Natural killer cell (primary cell): ENCODE measurements around the gene LLGL2. TPM values are rescaled to one million over a fixed set of nuclear protein-coding genes. Genes with fewer than 3 reads are reported as not detected.

Experiments used
- ATAC-seq, 3 donors: fragments of 150-1000 bp in 2 of 3; fragments of 200-7000 bp in 1 of 3; cut with Tn5 transposase; 1 replicate in 1 of 3; 2 replicates in 2 of 3; pipeline ENCODE4 v1.10.0; 2021; ENCODE audit warnings: mild to moderate bottlenecking in 2 of 3, moderate library complexity in 2 of 3
- DNase-seq, 2 donors: peaks; one replicate each; pipeline versions ENCODE4 v3.0.0 to v3.0.0-alpha.2; 2013 to 2021; ENCODE audit warnings: mixed read lengths in 1 of 2
- H3K27ac ChIP-seq: one replicate; pipeline ENCODE4 v1.5.1; 2013; ENCODE audit warnings: mild to moderate bottlenecking, low read length
- H3K27me3 ChIP-seq: one replicate; pipeline ENCODE4 v1.6.1; 2013; ENCODE audit warnings: low read length; ENCODE audit not compliant: control insufficient read depth, insufficient read depth
- H3K36me3 ChIP-seq: one replicate; pipeline ENCODE4 v1.6.1; 2013; ENCODE audit warnings: low read length; ENCODE audit not compliant: control insufficient read depth, insufficient read depth
- H3K4me1 ChIP-seq: one replicate; pipeline ENCODE4 v1.6.1; 2013; ENCODE audit warnings: low read length; ENCODE audit not compliant: control insufficient read depth, insufficient read depth
- H3K4me3 ChIP-seq: one replicate; pipeline ENCODE4 v1.5.1; 2013; ENCODE audit warnings: low read length
- H3K9me3 ChIP-seq: one replicate; pipeline ENCODE4 v1.6.1; 2013; ENCODE audit warnings: low read length; ENCODE audit not compliant: control insufficient read depth, insufficient read depth
- H3K27ac Mint-ChIP-seq, 2 donors: one replicate each; pipeline ENCODE4 v1.8.0; 2022; ENCODE audit warnings: mild to moderate bottlenecking in 2 of 2, mixed read lengths in 2 of 2, moderate library complexity in 1 of 2
- H3K27me3 Mint-ChIP-seq, 2 donors: one replicate each; pipeline ENCODE4 v1.8.0; 2022; ENCODE audit warnings: low read depth in 2 of 2, mixed read lengths in 2 of 2
- H3K36me3 Mint-ChIP-seq: one replicate; pipeline ENCODE4 v1.8.0; 2022; ENCODE audit warnings: mixed read lengths
- H3K4me1 Mint-ChIP-seq, 2 donors: one replicate each; pipeline ENCODE4 v1.8.0; 2022; ENCODE audit warnings: mixed read lengths in 2 of 2
- H3K4me3 Mint-ChIP-seq: one replicate; pipeline ENCODE4 v1.8.0; 2022; ENCODE audit warnings: mild to moderate bottlenecking, moderate library complexity, mixed read lengths
- H3K9me3 Mint-ChIP-seq, 2 donors: one replicate each; pipeline ENCODE4 v1.8.0; 2022; ENCODE audit warnings: mixed read lengths in 2 of 2
- CTCF ChIP-seq: fragments of 200-600 bp; IDR thresholded peaks from one replicate; pipeline ENCODE4 v1.8.0; 2022; ENCODE audit warnings: antibody characterized with exemption
- WGBS: methylation state at CpG from one replicate; pipeline ENCODE4 v1.1.7; 2013; ENCODE audit warnings: missing lambda C conversion rate; ENCODE audit not compliant: insufficient coverage; 5-methylcytosine and 5-hydroxymethylcytosine counted together
- intact Hi-C: fragments of 100-400 bp; cut with micrococcal nuclease; formaldehyde crosslinking; loops from one replicate; pipeline ENCODE4 v1.14.2; 2022
- total RNA-seq, 4 donors: library from RNA; stranded (reverse); fragments of 120-200 nt in 1 of 4; gene quantifications; one replicate each; pipeline versions ENCODE4 v1.2.3 to v1.2.4, GENCODE V29; 2013 to 2022

The LLGL2 gene
- total RNA-seq, 3 donors from 2014 or later (not counting 1 experiment from before 2014, with no cell fraction given) = 229 to 302 (median 244) TPM

GRCh38 chr17:75486151-75486550 lies 39.3 kb upstream of the LLGL2 start:
- TF ChIP-seq CTCF = no peak
- WGBS = 94% methylated on average over 14 of the region's 14 CpGs
- Mint-ChIP-seq H3K27me3 (no peaks in the 10 kb centered on the region), H3K9me3 (no peaks in the 10 kb centered on the region), H3K4me1 (peaks cover 13 to 20% of the 10 kb centered on the region in 2 donors), H3K27ac (peak overlapping the region; percentile 92 to 95), H3K36me3 (no peaks in the 10 kb centered on the region), H3K4me3 (no peak overlapping the region)
- H3K36me3 ChIP-seq = peaks cover 6% of the 10 kb centered on the region
- H3K4me3 ChIP-seq = no peak overlapping the region
- peaks cover 26% of the 10 kb centered on the region for H3K4me1 ChIP-seq
- H3K27ac ChIP-seq = no peak overlapping the region
- intact Hi-C loops = no loop called here
- no peaks in the 10 kb centered on the region for H3K9me3 ChIP-seq
- ATAC-seq = no peak
- no peaks in the 10 kb centered on the region for H3K27me3 ChIP-seq
- DNase-seq = no peak

GRCh38 chr17:75486951-75487350 lies 38.5 kb upstream of the LLGL2 start:
- H3K4me1 Mint-ChIP-seq = peaks cover 13 to 20% of the 10 kb centered on the region in 2 donors
- no peaks in the 10 kb centered on the region for H3K36me3 Mint-ChIP-seq
- peak overlapping the region; percentile 80 for H3K27ac ChIP-seq
- peaks cover 13% of the 10 kb centered on the region for H3K36me3 ChIP-seq
- no peaks in the 10 kb centered on the region for H3K9me3 Mint-ChIP-seq
- H3K4me1 ChIP-seq = peaks cover 26% of the 10 kb centered on the region
- DNase-seq (no peak), ATAC-seq (no peak)
- 91% methylated on average over 5 of the region's 5 CpGs for WGBS
- no peaks in the 10 kb centered on the region for H3K27me3 Mint-ChIP-seq
- intact Hi-C loops = no loop called here
- H3K27me3 ChIP-seq = no peaks in the 10 kb centered on the region
- peak overlapping the region; percentile 90 for H3K4me3 Mint-ChIP-seq
- H3K4me3 ChIP-seq = no peak overlapping the region
- H3K27ac Mint-ChIP-seq = peak overlapping the region; percentile 92 to 95
- TF ChIP-seq CTCF = no peak
- H3K9me3 ChIP-seq = no peaks in the 10 kb centered on the region

GRCh38 chr17:75487351-75488070 lies 38.0 kb upstream of the LLGL2 start:
- H3K27me3 ChIP-seq = no peaks in the 10 kb centered on the region
- no peaks in the 10 kb centered on the region for H3K9me3 ChIP-seq
- Mint-ChIP-seq H3K27me3 (no peaks in the 10 kb centered on the region), H3K36me3 (no peaks in the 10 kb centered on the region), H3K4me1 (peaks cover 13 to 20% of the 10 kb centered on the region in 2 donors), H3K9me3 (no peaks in the 10 kb centered on the region), H3K4me3 (peak overlapping the region; percentile 90), H3K27ac (peak overlapping the region; percentile 92 to 95)
- 19% methylated on average over 12 of the region's 12 CpGs for WGBS
- peaks cover 26% of the 10 kb centered on the region for H3K4me1 ChIP-seq
- H3K36me3 ChIP-seq = peaks cover 18% of the 10 kb centered on the region
- H3K4me3 ChIP-seq = no peak overlapping the region
- peak overlapping the region; percentile 80 for H3K27ac ChIP-seq
- TF ChIP-seq CTCF = no peak
- DNase-seq = peak; percentile 46 to 76
- intact Hi-C loops = no loop called here
- ATAC-seq = peak; percentile 79 to 97 (median 90)
